ENCODE data around the gene ZNF511.

DNA sequence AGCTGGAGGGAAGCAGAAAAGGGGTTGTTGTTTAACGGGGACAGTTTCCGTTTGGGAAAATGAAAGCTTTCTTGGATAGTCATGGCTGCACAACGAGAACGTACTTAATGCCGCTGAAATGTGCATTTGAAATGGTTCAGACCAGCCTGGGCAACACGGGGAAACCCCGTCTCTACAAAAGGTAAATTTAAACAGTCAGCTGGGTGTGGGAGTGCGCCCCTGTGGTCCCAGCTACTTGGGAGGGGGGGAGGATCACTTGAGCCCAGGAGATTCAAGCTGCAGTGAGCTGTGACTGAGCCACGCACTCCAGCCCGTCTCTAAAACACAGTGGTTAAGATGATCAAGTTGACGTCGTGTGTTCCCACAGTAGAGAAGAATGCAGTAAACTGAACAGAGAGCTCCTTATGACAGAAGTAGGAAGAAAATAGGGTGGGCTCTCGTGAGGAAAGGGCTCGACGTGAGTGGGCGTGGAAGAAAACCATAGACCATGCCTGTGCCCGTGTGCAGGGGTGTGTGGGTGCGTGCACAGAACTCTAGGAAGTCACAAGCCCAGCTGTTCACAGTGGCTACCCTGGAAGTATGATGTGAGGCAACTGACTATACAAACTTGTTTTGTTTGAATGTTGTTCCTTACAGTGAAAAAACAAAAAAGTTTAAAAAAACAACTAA is 53.2 kb downstream of the ZNF511 start:
- TF ChIP-seq GATA3 (IDR thresholded peaks at IDR 0.05; ENCODE audit: low read depth, low read length) (no peak), GATA2 (IDR thresholded peaks at IDR 0.05; ENCODE audit: low read depth, low read length) (no peak)

Data from SH-SY5Y (cell line).